GM19372 (cell line): Measurements from ENCODE around the gene KIF25.
"Not testable (repeated sequence)": the region's sequence is repeated elsewhere in the genome, so short reads cannot be mapped to it uniquely, and the experiment has no call there.

Experiments used
- ATAC-seq: cut with Tn5 transposase; IDR thresholded peaks from one replicate; pipeline ENCODE4 v1.9.1; 2021; ENCODE audit warnings: mild to moderate bottlenecking, low read depth, moderate library complexity; ENCODE audit not compliant: unreplicated experiment

KIF25 gene

DNA sequence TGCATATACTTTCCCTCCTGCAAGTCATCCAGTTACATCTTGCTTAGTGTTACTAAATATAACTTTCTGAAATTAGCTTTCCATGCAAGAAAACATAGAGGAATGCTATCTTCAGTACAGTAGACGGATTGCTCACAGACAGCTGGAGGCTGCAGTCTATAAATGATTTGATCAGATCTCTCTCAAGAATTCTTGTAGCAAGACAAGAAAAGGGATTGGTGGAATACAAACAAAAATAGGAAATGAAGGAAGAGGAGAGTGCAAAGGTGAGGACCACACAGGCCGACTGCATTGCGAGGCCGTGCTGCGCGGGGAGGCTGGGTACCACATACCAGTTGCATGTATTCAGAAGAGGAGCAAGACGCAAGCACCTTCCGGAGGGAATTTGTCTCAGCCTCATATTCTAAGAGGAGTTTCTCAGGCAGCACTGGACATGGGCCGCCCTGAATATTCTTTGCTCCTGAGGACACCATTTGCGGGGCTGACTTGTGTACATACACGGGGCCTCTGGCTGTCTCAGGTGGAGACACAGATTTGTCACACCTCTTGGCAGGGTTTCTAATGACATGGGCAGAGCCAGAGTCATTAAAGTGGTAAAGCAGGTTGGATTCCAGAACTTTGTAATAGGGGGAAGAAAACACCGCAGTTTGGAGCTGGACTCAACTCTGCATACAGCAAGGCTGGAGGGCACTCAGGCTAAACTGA, 22.7 kb upstream of the KIF25 start:
- no peak for ATAC-seq

GRCh38 chr6:167975458-167975857, 22.0 kb upstream of the KIF25 start:
- no peak for ATAC-seq

- not testable (repeated sequence) for ATAC-seq
Measured at GRCh38 chr6:167976116-167976657, 21.3 kb upstream of the KIF25 start.

DNA sequence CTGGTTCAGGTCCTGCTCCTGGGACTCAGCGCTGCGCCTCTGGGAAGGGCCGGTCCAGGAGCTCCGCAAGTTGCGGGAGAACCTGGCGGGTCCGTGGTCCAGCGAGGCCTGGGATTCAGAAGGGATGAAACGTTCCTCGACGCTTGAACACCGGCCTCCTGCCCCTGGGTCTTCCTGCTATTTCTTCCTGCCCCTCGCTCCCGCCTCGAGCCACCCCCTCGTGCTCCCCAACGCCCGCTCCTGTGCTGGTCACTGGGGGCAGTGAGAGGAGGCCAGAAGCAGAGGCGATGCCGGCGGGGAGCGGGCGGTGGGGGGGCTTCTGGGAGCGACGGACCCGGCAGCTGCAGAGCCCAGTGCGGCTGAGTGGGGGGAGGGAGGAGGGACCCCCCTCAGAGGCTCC, 20.8 kb upstream of the KIF25 start:
- ATAC-seq: no peak

- no peak for ATAC-seq
Measured at GRCh38 chr6:167977717-167978467, 19.6 kb upstream of the KIF25 start.

DNA sequence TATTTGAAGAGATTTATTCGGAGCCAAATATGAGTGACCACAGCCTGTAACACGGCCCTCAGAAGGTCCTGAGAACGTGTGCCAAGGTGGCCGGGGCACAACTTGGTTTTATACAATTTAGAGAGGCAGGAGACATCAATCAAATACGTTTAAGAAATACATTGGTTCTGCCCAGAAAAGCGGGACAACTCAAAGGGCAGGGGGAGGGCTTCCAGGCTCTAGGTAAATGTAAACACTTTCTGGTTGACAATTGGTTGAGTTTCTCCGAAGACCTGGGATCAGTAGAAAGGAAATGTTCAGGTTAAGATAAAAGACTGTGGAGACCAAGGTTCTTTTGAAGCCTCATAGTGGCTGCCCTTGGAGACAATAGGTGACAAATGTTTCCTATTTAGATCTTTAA, 18.9 kb upstream of the KIF25 start:
- ATAC-seq: no peak

DNA sequence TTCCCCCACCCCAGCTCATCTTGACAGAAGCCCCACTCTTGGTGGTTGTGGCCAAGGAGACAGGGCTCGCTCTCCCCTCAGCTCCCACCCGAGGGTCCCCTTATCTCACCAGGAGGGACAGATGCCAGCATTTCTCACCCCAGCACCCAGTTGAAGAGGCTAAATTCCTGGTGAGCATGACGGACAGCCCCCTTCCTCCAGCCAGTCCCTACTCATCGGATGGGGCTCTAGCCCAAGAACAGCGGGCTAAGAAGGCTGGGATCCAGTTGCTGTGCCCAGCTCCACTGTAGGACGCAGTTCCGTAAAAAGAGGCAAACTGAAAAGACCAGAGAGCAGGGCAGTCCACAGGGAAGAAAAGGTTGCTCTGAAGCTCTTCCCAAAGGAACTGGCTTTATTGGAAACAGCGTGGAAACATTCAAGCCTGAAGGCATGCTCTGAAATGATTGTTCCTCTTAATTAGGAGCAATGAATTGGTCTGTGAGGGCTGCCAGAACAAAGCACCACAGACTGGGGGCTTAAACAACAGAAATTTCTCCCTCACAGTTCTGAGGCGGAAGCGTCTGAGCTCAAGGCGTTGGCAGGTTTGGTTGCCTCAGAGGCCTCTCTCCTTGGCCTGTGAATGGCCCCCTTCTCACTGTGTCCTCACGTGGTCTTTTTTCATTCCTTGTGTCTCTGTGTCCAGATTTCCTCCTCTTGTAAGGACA, 17.9 kb upstream of the KIF25 start:
- ATAC-seq: no peak

DNA sequence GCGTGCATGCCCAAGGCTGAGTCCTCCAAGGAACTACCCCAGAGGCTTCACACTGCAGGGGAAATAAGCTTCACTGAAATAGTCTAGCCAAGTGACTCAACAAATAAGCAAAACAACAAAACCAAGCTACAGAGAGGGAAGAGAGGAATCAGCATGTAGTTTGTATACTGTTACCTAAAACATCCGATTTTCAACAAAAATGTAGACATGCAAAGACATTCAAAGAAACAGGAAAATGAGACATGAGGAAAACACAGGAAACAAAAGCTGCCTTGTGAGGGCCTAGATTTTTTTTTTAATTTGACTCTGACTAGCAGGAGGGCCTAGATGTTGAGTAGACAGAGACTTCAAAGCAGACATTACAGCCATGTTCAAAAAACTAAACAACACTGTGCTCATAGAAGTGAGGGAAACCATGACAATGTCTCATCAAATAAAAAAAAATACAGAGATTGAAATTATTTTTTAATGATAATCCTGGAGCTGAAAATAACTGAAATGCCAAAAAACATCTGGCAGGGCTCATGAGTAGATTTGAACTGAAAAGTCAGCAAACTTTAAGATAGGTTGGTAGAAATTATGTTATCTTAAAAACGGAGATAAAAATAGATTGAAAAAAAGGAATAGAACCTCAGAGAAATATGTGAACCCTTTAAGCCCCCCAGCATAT, 16.4 kb upstream of the KIF25 start:
- no peak for ATAC-seq

DNA sequence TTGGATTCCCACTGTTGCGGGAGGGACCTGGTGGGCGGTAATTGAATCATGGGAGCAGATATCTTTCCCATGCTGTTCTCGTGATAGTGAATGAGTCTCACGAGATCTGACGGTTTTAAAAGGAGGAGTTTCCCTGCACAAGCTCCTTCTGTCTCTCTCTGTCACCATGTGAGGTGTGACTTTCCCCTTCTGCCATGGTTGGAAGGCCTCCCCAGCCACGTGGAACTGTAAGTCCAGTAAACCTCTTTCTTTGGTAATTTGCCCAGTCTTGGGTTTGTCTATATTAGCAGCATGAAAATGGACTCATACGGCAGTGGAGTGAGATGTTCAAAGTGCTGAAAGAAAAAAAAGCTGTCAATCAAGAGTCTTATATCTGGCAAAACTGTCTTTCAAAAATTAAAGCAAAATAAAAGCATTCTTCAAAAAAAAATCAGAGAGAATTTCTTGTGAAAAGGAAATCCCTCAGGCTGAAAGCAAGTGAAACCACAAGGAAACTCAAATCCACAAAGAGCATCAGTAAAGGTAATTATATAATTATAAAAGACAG, 15.5 kb upstream of the KIF25 start:
- no peak for ATAC-seq

GRCh38 chr6:167984144-167984719, 13.2 kb upstream of the KIF25 start:
- no peak for ATAC-seq

GRCh38 chr6:167984876-167985604, 12.4 kb upstream of the KIF25 start:
- no peak for ATAC-seq

- ATAC-seq: no peak
Measured at GRCh38 chr6:167985911-167986595, 11.4 kb upstream of the KIF25 start.

- ATAC-seq: no peak
Measured at GRCh38 chr6:167987396-167988153, 9.9 kb upstream of the KIF25 start.

DNA sequence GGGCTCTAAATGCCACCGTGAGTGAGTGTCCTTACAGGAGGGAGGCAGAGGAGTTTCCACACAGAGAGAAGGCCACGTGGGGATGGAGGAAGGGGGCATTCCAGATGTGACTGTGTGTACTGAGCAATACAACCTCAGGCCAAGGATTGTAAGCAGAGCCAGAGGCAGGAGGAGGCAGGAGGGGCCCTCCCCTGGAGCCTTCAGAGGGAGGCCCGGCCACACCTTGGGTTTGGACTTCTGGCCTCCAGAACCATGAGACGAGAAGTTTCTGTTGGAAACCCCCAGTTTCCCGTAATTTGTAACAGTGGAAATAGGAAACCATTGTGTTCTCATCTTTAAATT, 9.3 kb upstream of the KIF25 start:
- no peak for ATAC-seq

- no peak for ATAC-seq
Measured at GRCh38 chr6:167988945-167989841, 8.3 kb upstream of the KIF25 start.

DNA sequence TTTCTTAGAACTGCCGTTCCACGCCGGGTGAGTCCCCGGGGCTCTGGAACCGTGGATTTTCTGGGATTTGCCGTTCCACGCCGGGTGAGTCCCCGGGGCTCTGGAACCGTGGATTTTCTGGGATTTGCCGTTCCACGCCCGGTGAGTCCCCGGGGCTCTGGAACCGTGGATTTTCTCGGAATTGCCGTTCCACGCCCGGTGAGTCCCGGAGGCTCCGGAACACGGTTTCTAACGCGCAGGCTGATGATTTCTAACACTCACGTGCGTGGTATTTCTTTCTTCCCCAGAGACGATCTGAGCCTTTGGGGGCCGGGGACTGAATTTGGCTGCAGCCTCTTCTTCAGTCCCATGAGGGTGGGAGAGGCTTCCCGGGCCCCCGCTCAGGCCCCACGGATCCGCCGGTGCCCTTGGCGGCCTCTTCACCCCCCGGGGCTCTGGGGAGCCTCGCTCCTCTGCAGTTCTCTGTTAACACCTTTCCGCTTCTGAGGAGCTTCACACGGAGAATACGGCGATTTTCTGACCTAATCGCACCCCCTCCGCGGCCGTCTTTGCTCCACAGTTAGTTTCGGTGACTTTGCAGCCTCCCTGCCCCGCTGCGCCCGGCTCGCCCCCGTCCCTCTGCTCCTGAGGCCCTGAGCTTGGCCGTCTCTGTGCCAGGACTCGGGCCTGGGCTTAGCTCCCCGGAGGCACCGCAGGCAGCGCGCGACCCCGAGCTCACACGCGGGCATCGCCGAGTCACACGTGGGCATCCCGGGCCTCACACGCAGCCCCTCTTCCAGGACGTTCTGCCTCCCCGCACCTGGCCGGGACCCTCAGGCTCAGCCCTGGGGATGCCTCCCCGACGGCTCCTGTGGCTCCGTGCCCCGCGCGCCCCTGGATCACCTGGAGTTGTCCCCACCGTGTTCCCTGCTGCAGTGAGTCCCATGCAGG, 7.2 kb upstream of the KIF25 start:
- no peak for ATAC-seq
